DOHH2 (cell line): ENCODE results near the gene ZXDA.

ENCODE experiments used
- H3F3A ChIP-seq: fragments of 200-600 bp; sonication (generic), shearing (Covaris generic); 2 replicates; pipeline ENCODE4 v1.6.0; 2016; ENCODE audit warnings: antibody characterized with exemption, mild to moderate bottlenecking; ENCODE audit not compliant: control insufficient read depth, insufficient read depth
- H3K27ac ChIP-seq: fragments of 200-600 bp; sonication (generic); 2 replicates; pipeline ENCODE4 v1.5.1; 2014; ENCODE audit warnings: low read depth, mild to moderate bottlenecking, low read length, moderate library complexity
- H3K27me3 ChIP-seq: fragments of 200-600 bp; sonication (generic); 2 replicates; pipeline ENCODE4 v1.6.1; 2014; ENCODE audit warnings: mild to moderate bottlenecking, low read length, mixed read lengths; ENCODE audit not compliant: control insufficient read depth
- H3K36me3 ChIP-seq: fragments of 200-600 bp; sonication (generic); 2 replicates; pipeline ENCODE4 v1.6.1; 2014; ENCODE audit warnings: mild to moderate bottlenecking, low read length, moderate library complexity, mixed read lengths; ENCODE audit not compliant: control insufficient read depth
- H3K4me1 ChIP-seq: fragments of 200-600 bp; sonication (generic); 2 replicates; pipeline ENCODE4 v1.6.1; 2014; ENCODE audit warnings: mild to moderate bottlenecking, low read length, mixed read lengths; ENCODE audit not compliant: control insufficient read depth
- H3K4me2 ChIP-seq: fragments of 200-600 bp; sonication (generic); 2 replicates; pipeline ENCODE4 v1.6.0; 2014; ENCODE audit warnings: mild to moderate bottlenecking, low read length, moderate library complexity
- H3K4me3 ChIP-seq: fragments of 200-600 bp; sonication (generic); 2 replicates; pipeline ENCODE4 v1.5.1; 2014; ENCODE audit warnings: mild to moderate bottlenecking, low read length, mixed read lengths
- H3K79me2 ChIP-seq: fragments of 200-600 bp; sonication (generic); 2 replicates; pipeline ENCODE4 v1.6.1; 2014; ENCODE audit warnings: mild to moderate bottlenecking, low read length, mixed read lengths; ENCODE audit not compliant: control insufficient read depth
- H3K9me2 ChIP-seq: fragments of 200-600 bp; sonication (generic); replicated peaks from 2 replicates; pipeline ENCODE4 v1.6.1; 2014; ENCODE audit warnings: mild to moderate bottlenecking, low read length, mixed read lengths; ENCODE audit not compliant: control insufficient read depth
- H3K9me3 ChIP-seq: fragments of 200-600 bp; sonication (generic); 2 replicates; pipeline ENCODE4 v1.6.1; 2014; ENCODE audit warnings: antibody characterized with exemption, low read length, mixed read lengths; ENCODE audit not compliant: control insufficient read depth, insufficient read depth
- H4K20me1 ChIP-seq: fragments of 200-600 bp; sonication (generic); 2 replicates; pipeline ENCODE4 v1.6.0; 2014; ENCODE audit warnings: low read depth, mild to moderate bottlenecking, antibody characterized with exemption, low read length, moderate library complexity; ENCODE audit not compliant: control insufficient read depth, insufficient read depth
- CTCF ChIP-seq: fragments of 200-600 bp; sonication (generic); IDR thresholded peaks from one replicate; pipeline ENCODE4 v1.5.1; 2014; ENCODE audit warnings: antibody characterized with exemption, mild to moderate bottlenecking, low read depth, low read length; ENCODE audit not compliant: poor library complexity, severe bottlenecking
- EZH2phosphoT487 ChIP-seq: fragments of 200-600 bp; sonication (generic); IDR thresholded peaks from 2 replicates; pipeline ENCODE4 v1.6.1; 2017; ENCODE audit warnings: borderline replicate concordance, mild to moderate bottlenecking, antibody characterized with exemption, low read length, moderate library complexity, mixed read lengths

Gene ZXDA

GRCh38 chrX:57932266-57932665 lies 22.0 kb upstream of the ZXDA start:
- H3F3A ChIP-seq = no peaks in the 10 kb centered on the region
- no peak for TF ChIP-seq EZH2phosphoT487
- TF ChIP-seq CTCF = no peak
- H3K9me2 ChIP-seq = no peaks in the 10 kb centered on the region
- H3K27me3 ChIP-seq = no peaks in the 10 kb centered on the region
- H3K36me3 ChIP-seq = no peaks in the 10 kb centered on the region
- H3K4me1 ChIP-seq = no peaks in the 10 kb centered on the region
- no peaks in the 10 kb centered on the region for H4K20me1 ChIP-seq
- H3K79me2 ChIP-seq = no peaks in the 10 kb centered on the region
- no peaks in the 10 kb centered on the region for H3K9me3 ChIP-seq
- no peak overlapping the region for H3K4me3 ChIP-seq
- H3K27ac ChIP-seq = no peak overlapping the region
- no peak overlapping the region for H3K4me2 ChIP-seq

DNA sequence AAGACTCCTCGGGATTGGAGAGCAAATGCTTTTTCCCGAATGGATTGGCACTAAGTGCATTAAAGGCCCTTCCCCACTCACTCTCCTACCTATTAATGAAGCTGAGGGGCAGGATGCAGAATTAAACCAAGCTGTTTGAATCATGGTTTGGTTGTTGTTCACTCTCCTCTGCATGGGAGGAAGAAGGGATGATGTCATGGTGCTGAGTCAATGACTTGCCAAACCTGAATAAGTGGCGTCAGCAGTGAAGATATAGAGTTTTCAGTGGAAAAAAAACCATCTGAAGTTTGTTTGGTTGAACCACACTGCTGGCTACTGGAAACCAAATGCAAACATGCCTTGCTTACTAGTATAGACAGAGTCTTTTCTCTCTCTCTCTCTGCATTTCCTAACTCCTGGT lies 19.8 kb upstream of the ZXDA start:
- no peaks in the 10 kb centered on the region for H3K9me2 ChIP-seq

GRCh38 chrX:57929373-57929772 lies 19.1 kb upstream of the ZXDA start:
- Histone ChIP-seq H3K9me2 (no peaks in the 10 kb centered on the region), H3K27me3 (no peaks in the 10 kb centered on the region), H3K4me2 (no peak overlapping the region), H4K20me1 (no peaks in the 10 kb centered on the region), H3K4me1 (no peaks in the 10 kb centered on the region), H3K4me3 (no peak overlapping the region), H3K27ac (no peak overlapping the region), H3K9me3 (no peaks in the 10 kb centered on the region), H3K36me3 (no peaks in the 10 kb centered on the region), H3K79me2 (no peaks in the 10 kb centered on the region), H3F3A (no peaks in the 10 kb centered on the region)
- TF ChIP-seq CTCF (peak; percentile 44), EZH2phosphoT487 (no peak)

More for the DNA sequence above, 19.8 kb upstream of the ZXDA start:
- Histone ChIP-seq H3K36me3 (no peaks in the 10 kb centered on the region), H3F3A (no peaks in the 10 kb centered on the region), H3K4me1 (no peaks in the 10 kb centered on the region), H3K4me3 (no peak overlapping the region), H3K9me3 (no peaks in the 10 kb centered on the region), H3K27ac (no peak overlapping the region), H3K79me2 (no peaks in the 10 kb centered on the region), H3K4me2 (no peak overlapping the region), H4K20me1 (no peaks in the 10 kb centered on the region), H3K27me3 (no peaks in the 10 kb centered on the region)
- TF ChIP-seq CTCF (no peak), EZH2phosphoT487 (no peak)

DNA sequence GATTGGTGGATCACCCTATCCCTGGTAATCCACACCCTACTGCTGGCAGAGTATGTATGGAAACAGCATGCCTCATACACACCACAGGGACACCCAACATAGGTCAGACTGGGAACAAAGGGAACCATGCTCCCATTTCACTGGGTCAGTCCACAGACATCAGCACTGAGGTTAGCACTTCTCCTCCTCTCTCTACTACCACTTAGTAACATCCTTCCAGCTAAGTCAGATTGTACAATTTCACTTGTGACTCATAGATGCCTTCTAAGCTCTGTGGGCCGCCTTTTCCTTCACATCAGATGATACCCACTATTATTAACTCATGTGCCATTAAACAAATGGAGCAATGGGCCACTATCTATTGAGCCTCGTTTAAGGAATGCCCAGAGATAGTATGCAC lies 15.5 kb upstream of the ZXDA start:
- Histone ChIP-seq H3K4me2 (no peak overlapping the region), H3K36me3 (no peaks in the 10 kb centered on the region), H3F3A (no peaks in the 10 kb centered on the region), H3K4me3 (no peak overlapping the region), H3K9me3 (no peaks in the 10 kb centered on the region), H3K79me2 (no peaks in the 10 kb centered on the region), H3K9me2 (no peaks in the 10 kb centered on the region), H3K4me1 (no peaks in the 10 kb centered on the region), H3K27me3 (no peaks in the 10 kb centered on the region), H3K27ac (no peak overlapping the region), H4K20me1 (no peaks in the 10 kb centered on the region)
- no peak for TF ChIP-seq EZH2phosphoT487
- no peak for TF ChIP-seq CTCF
